PC-3 (cell line): Measurements from ENCODE around the gene ADGRG6. TPM values are rescaled to one million over a fixed set of nuclear protein-coding genes. Genes with fewer than 3 reads are reported as not detected.

Source experiments
- ATAC-seq: fragments of 200-7000 bp; cut with Tn5 transposase; 2 replicates; pipeline ENCODE4 v1.9.1; 2020; ENCODE audit warnings: mild to moderate bottlenecking, moderate library complexity
- BruUV-seq: library from RNA; stranded (reverse); fragments of 400-500 nt; replicated peaks from 2 replicates; lab custom pipeline; 2021; lab: Mats Ljungman, UMichigan
- CTCF ChIA-PET: fragments of 300-600 bp; sonication (Branson Sonifier 250); formaldehyde crosslinking; loops from one replicate; lab custom pipeline; 2022; ENCODE audit warnings: antibody characterized with exemption; lab: Charles Lee
- POLR2A ChIA-PET: fragments of 300-600 bp; sonication (Branson Sonifier 250); formaldehyde crosslinking; loops from one replicate; lab custom pipeline; 2022; ENCODE audit warnings: antibody characterized with exemption; ENCODE audit not compliant: unreplicated experiment; lab: Charles Lee
- DNase-seq: peaks from one replicate; pipeline ENCODE4 v3.0.0-alpha.2; 2015
- H2AFZ ChIP-seq: fragments of 300-600 bp; sonication (generic); 2 replicates; pipeline ENCODE4 v1.6.0; 2016; ENCODE audit warnings: antibody characterized with exemption, low read length
- H3F3A ChIP-seq: fragments of 300-600 bp; sonication (generic); one replicate; pipeline ENCODE4 v1.6.0; 2017; ENCODE audit warnings: antibody characterized with exemption, low read length, control low read depth, mild to moderate bottlenecking; ENCODE audit not compliant: unreplicated experiment
- H3K27ac ChIP-seq: fragments of 300-600 bp; sonication (generic); 2 replicates; pipeline ENCODE4 v1.5.1; 2016; ENCODE audit warnings: mild to moderate bottlenecking, low read length
- H3K27me3 ChIP-seq: fragments of 300-600 bp; sonication (generic); 2 replicates; pipeline ENCODE4 v1.6.1; 2016; ENCODE audit warnings: low read length, mixed read lengths
- H3K36me3 ChIP-seq: fragments of 300-600 bp; sonication (generic); 2 replicates; pipeline ENCODE4 v1.6.1; 2016; ENCODE audit warnings: low read depth, mixed run types, low read length, mixed read lengths
- H3K4me1 ChIP-seq: fragments of 300-600 bp; sonication (generic); 2 replicates; pipeline ENCODE4 v1.5.1; 2016; ENCODE audit warnings: low read length; ENCODE audit not compliant: insufficient read depth
- H3K4me2 ChIP-seq: fragments of 300-600 bp; sonication (generic); 2 replicates; pipeline ENCODE4 v1.6.0; 2016; ENCODE audit warnings: low read length
- H3K4me3 ChIP-seq: fragments of 300-600 bp; sonication (generic); 2 replicates; pipeline ENCODE4 v1.5.1; 2016; ENCODE audit warnings: mild to moderate bottlenecking, low read length, mixed read lengths
- H3K79me2 ChIP-seq: fragments of 300-600 bp; sonication (generic); 2 replicates; pipeline ENCODE4 v1.6.1; 2017; ENCODE audit warnings: low read length, mixed read lengths
- H3K9ac ChIP-seq: fragments of 300-600 bp; sonication (generic); 2 replicates; pipeline ENCODE4 v1.6.0; 2016; ENCODE audit warnings: mild to moderate bottlenecking, low read length
- H3K9me2 ChIP-seq: fragments of 300-600 bp; sonication (generic); replicated peaks from 2 replicates; pipeline ENCODE4 v1.6.1; 2016; ENCODE audit warnings: mixed run types, low read length, mixed read lengths
- H3K9me3 ChIP-seq: fragments of 300-600 bp; sonication (generic); 2 replicates; pipeline ENCODE4 v1.6.1; 2016; ENCODE audit warnings: low read length, mixed read lengths
- H4K20me1 ChIP-seq: fragments of 300-600 bp; sonication (generic); 2 replicates; pipeline ENCODE4 v1.6.1; 2016; ENCODE audit warnings: low read length, mixed read lengths
- CTCF ChIP-seq: fragments of 300-600 bp; sonication (generic); conservative IDR thresholded peaks from 2 replicates; pipeline ENCODE4 v1.5.1; 2017; ENCODE audit warnings: antibody characterized with exemption, low read depth, mild to moderate bottlenecking, low read length
- EZH2 ChIP-seq: fragments of 300-600 bp; sonication (generic); IDR thresholded peaks from one replicate; pipeline ENCODE4 v1.6.1; 2017; ENCODE audit warnings: antibody characterized with exemption, mild to moderate bottlenecking, low read length; ENCODE audit not compliant: unreplicated experiment
- EZH2phosphoT487 ChIP-seq: fragments of 300-600 bp; sonication (generic); IDR thresholded peaks from 2 replicates; pipeline ENCODE4 v1.6.1; 2018; ENCODE audit warnings: mild to moderate bottlenecking, antibody characterized with exemption, low read length, borderline replicate concordance
- intact Hi-C: fragments of 100-400 bp; cut with micrococcal nuclease; formaldehyde crosslinking; loops from 2 replicates; pipeline ENCODE4 v1.9.0; 2023
- total RNA-seq: library from RNA; depleted of rRNA; stranded (reverse); fragments of >200 nt; gene quantifications from 2 replicates; pipeline ENCODE4 v1.2.3, GENCODE V29; 2014

The ADGRG6 gene
- total RNA-seq, 1 experiment from 2014 or later, result 73.2 TPM

DNA sequence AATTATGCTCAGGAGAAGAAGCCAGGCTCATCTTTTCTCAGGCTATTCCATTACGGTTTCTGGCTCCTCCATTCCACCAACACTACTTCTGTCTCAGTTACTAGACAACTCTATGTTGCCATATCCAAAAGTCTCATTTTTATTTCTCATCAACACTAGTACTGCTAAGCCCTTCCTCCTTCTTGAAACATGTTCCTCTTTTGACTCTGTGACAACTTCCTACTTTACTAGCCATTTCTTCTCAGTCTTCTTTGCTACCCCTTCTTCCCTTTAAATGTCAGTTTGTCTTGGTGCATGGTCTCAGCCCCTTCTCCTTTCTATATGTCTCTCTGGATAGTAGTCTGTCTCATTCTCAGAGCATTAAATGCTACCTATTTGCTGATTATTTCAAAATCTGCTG is 7.1 kb upstream of the ADGRG6 start:
- no peak for DNase-seq
- H3K36me3 ChIP-seq, result no peaks in the 10 kb centered on the region
- H3K27me3 ChIP-seq, result no peaks in the 10 kb centered on the region
- H3K27ac ChIP-seq, result no peak overlapping the region
- no peak overlapping the region for H3K9ac ChIP-seq
- no peaks in the 10 kb centered on the region for H4K20me1 ChIP-seq
- H3K79me2 ChIP-seq, result no peaks in the 10 kb centered on the region
- no peak for ATAC-seq
- no peak for TF ChIP-seq EZH2
- TF ChIP-seq EZH2phosphoT487, result no peak
- no peak for TF ChIP-seq CTCF
- H3K9me3 ChIP-seq, result no peaks in the 10 kb centered on the region
- CTCF ChIA-PET, result no interaction called here
- BruUV-seq, result no TSS peak
- intact Hi-C loops, result loop anchor here (10.0 kb wide), 1 partner anchor 80 kb away; no protein-coding TSS in a partner anchor
- no peaks in the 10 kb centered on the region for H3F3A ChIP-seq
- no peaks in the 10 kb centered on the region for H3K9me2 ChIP-seq
- H3K4me1 ChIP-seq, result peaks cover 19% of the 10 kb centered on the region; the same call in 1 of the 2 replicates
- POLR2A ChIA-PET, result no interaction called here
- no peak overlapping the region for H3K4me3 ChIP-seq
- no peak overlapping the region for H2AFZ ChIP-seq
- no peak overlapping the region for H3K4me2 ChIP-seq

GRCh38 chr6:142296975-142297604 is 4.7 kb upstream of the ADGRG6 start:
- H3K4me1 ChIP-seq, result peaks cover 25% of the 10 kb centered on the region
- H3K27ac ChIP-seq, result no peak overlapping the region
- TF ChIP-seq EZH2, result no peak
- TF ChIP-seq CTCF, result no peak
- no peak for TF ChIP-seq EZH2phosphoT487
- H2AFZ ChIP-seq, result no peak overlapping the region
- no peak overlapping the region for H3K9ac ChIP-seq
- H3K79me2 ChIP-seq, result peaks cover 9% of the 10 kb centered on the region; the same call in 1 of the 2 replicates
- H3K4me2 ChIP-seq, result no peak overlapping the region
- no peak overlapping the region for H3K4me3 ChIP-seq
- H3K27me3 ChIP-seq, result no peaks in the 10 kb centered on the region
- H4K20me1 ChIP-seq, result no peaks in the 10 kb centered on the region
- POLR2A ChIA-PET, result no interaction called here
- no peaks in the 10 kb centered on the region for H3K9me3 ChIP-seq
- peaks cover 6% of the 10 kb centered on the region for H3F3A ChIP-seq
- intact Hi-C loops, result loop anchor here (10.0 kb wide), 1 partner anchor 82 kb away; no protein-coding TSS in a partner anchor
- ATAC-seq (no peak), DNase-seq (no peak)
- BruUV-seq, result no TSS peak
- no peaks in the 10 kb centered on the region for H3K9me2 ChIP-seq
- H3K36me3 ChIP-seq, result no peaks in the 10 kb centered on the region
- CTCF ChIA-PET, result no interaction called here

DNA sequence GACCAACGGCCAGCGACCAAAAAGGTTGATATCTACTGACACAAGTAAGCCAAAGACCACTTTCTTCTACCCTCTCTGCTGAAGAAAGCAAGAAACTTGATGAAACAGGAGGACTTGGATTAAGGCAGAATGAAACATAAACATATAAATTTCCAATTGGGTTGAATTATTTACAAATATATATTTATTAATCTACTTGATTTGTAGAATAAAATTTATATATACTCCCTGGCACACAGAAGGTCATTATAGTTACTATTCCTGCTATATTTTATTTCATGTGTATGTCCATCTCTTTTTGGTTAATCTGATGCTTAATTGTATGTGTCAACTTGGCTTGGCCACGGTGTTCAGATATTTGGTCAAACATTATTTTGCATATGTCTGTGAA is 4.2 kb upstream of the ADGRG6 start:
- no peaks in the 10 kb centered on the region for H4K20me1 ChIP-seq
- H3K4me2 ChIP-seq, result peak overlapping the region; percentile 20

More for the DNA sequence above, 4.2 kb upstream of the ADGRG6 start:
- Histone ChIP-seq H3K36me3 (no peaks in the 10 kb centered on the region), H3K9ac (no peak overlapping the region), H3K9me3 (no peaks in the 10 kb centered on the region), H3K9me2 (no peaks in the 10 kb centered on the region), H3K4me3 (no peak overlapping the region), H3K4me1 (peaks cover 25% of the 10 kb centered on the region), H3K27ac (peak overlapping the region; percentile 42), H3K79me2 (peaks cover 14% of the 10 kb centered on the region), H3F3A (peaks cover 6% of the 10 kb centered on the region), H3K27me3 (no peaks in the 10 kb centered on the region), H2AFZ (no peak overlapping the region)
- ChIA-PET POLR2A (no interaction called here), CTCF (no interaction called here)
- TF ChIP-seq EZH2phosphoT487, result no peak
- no TSS peak for BruUV-seq
- DNase-seq (no peak), ATAC-seq (no peak)
- intact Hi-C loops, result loop anchor here (10.0 kb wide), 1 partner anchor 83 kb away; no protein-coding TSS in a partner anchor
